Adrenal gland (tissue), 5 donors: Measurements from ENCODE around the gene LRRC4.

Source experiments
- POLR2A ChIP-seq, 2 donors: fragments of 450-650 bp; IDR thresholded peaks; one replicate each; pipeline ENCODE4 v1.6.1; 2017; ENCODE audit warnings: antibody characterized with exemption in 2 of 2, mild to moderate bottlenecking in 2 of 2, moderate library complexity in 1 of 2
- TF ChIP-seq, protein P1 (sequence below), 6 experiments: fragments of 450-650 bp in 4 of 6; fragments of 200-600 bp in 2 of 6; sonication (generic) in 1 of 6; IDR thresholded peaks; 1 replicate in 5 of 6; 2 replicates in 1 of 6; pipeline versions ENCODE4 v1.5.1 to v1.8.0; 2016 to 2021; ENCODE audit warnings: antibody characterized with exemption in 6 of 6, mild to moderate bottlenecking in 2 of 6, moderate library complexity in 1 of 6
- donor health status: DM: no; HTN: no; CAD: no.

DNA sequence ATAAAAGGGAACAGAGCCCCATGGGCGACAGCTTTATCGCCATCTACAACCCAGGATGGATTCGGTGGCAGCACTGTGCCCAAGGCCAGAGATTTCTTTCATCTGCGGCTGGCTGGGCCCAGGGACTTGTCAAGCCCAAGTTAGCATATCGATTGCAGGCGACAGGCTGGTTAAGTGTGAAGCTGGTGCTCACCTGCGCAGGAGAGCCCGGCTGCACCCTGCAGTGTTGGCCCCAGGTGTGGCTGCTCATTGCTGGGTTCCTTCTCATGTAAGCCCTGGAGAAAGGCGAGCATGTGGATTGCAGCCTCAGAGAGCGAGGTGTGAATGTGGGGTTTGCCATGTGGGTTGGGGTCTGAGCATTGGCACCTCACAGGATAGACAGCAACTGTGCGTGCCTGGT, 40.6 kb upstream of the LRRC4 start:
- TF ChIP-seq, protein P1, sequence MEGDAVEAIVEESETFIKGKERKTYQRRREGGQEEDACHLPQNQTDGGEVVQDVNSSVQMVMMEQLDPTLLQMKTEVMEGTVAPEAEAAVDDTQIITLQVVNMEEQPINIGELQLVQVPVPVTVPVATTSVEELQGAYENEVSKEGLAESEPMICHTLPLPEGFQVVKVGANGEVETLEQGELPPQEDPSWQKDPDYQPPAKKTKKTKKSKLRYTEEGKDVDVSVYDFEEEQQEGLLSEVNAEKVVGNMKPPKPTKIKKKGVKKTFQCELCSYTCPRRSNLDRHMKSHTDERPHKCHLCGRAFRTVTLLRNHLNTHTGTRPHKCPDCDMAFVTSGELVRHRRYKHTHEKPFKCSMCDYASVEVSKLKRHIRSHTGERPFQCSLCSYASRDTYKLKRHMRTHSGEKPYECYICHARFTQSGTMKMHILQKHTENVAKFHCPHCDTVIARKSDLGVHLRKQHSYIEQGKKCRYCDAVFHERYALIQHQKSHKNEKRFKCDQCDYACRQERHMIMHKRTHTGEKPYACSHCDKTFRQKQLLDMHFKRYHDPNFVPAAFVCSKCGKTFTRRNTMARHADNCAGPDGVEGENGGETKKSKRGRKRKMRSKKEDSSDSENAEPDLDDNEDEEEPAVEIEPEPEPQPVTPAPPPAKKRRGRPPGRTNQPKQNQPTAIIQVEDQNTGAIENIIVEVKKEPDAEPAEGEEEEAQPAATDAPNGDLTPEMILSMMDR (IDR thresholded peaks at IDR 0.05) = no peak
- no peak for TF ChIP-seq POLR2A (IDR thresholded peaks at IDR 0.05)
